ENCODE measurements around the gene UBAP2. TPM values are rescaled to one million over a fixed set of nuclear protein-coding genes. Genes with fewer than 3 reads are reported as not detected.

UBAP2 gene
- total and polyA plus RNA-seq, 2 donors (not counting 1 experiment from before 2014, with no cell fraction given), result 15.5 to 26.2 TPM

- no peak overlapping the region for H3K9ac ChIP-seq (ENCODE audit: low read length)
- Mint-ChIP-seq H3K27me3 (no peaks in the 10 kb centered on the region), H3K4me1 (peaks cover 3% of the 10 kb centered on the region), H3K9me3 (ENCODE audit: insufficient read depth) (no peaks in the 10 kb centered on the region), H3K27ac (no peak overlapping the region), H3K4me3 (no peak overlapping the region)
- no peak overlapping the region for H3K4me3 ChIP-seq (ENCODE audit: control extremely low read depth in 1 of 5, extremely low read depth in 1 of 5, insufficient read depth in 1 of 5, low read depth in 2 of 5, low read length in 4 of 5)
- WGBS (ENCODE audit: insufficient coverage), result no CpG with 5 or more reads among the region's 4 CpGs
- H3K4me1 ChIP-seq (ENCODE audit: control insufficient read depth in 2 of 2, insufficient read depth in 2 of 2, low read length in 2 of 2), result no peaks in the 10 kb centered on the region
- ChIA-PET CTCF (no interaction called here), POLR2A (no interaction called here)
- DNase-seq, result no peak
- H4K20me1 ChIP-seq (ENCODE audit: control insufficient read depth, insufficient read depth, low read length, poor library complexity, severe bottlenecking), result peaks cover 48% of the 10 kb centered on the region
- H3K9me3 ChIP-seq (ENCODE audit: control extremely low read depth in 1 of 3, control insufficient read depth in 2 of 3, insufficient read depth in 1 of 3, low read length in 2 of 3), result no peaks in the 10 kb centered on the region
- intact Hi-C loops (cut with micrococcal nuclease), result no loop called here
- no peak overlapping the region for H2AFZ ChIP-seq (ENCODE audit: insufficient read depth, low read depth, low read length, poor library complexity, severe bottlenecking)
- H3K27me3 ChIP-seq (replicated peaks in 1 of 4; ENCODE audit: control extremely low read depth in 1 of 4, control insufficient read depth in 3 of 4, insufficient read depth in 4 of 4, low read length in 3 of 4), result no peaks in the 10 kb centered on the region
- TF ChIP-seq, protein P1, sequence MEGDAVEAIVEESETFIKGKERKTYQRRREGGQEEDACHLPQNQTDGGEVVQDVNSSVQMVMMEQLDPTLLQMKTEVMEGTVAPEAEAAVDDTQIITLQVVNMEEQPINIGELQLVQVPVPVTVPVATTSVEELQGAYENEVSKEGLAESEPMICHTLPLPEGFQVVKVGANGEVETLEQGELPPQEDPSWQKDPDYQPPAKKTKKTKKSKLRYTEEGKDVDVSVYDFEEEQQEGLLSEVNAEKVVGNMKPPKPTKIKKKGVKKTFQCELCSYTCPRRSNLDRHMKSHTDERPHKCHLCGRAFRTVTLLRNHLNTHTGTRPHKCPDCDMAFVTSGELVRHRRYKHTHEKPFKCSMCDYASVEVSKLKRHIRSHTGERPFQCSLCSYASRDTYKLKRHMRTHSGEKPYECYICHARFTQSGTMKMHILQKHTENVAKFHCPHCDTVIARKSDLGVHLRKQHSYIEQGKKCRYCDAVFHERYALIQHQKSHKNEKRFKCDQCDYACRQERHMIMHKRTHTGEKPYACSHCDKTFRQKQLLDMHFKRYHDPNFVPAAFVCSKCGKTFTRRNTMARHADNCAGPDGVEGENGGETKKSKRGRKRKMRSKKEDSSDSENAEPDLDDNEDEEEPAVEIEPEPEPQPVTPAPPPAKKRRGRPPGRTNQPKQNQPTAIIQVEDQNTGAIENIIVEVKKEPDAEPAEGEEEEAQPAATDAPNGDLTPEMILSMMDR (IDR thresholded peaks at IDR 0.05), result no peak
- TF ChIP-seq EZH2 (IDR thresholded peaks at IDR 0.05; ENCODE audit: borderline replicate concordance, insufficient read depth, low read depth, low read length, poor library complexity, severe bottlenecking), result no peak
- H3K36me3 ChIP-seq (replicated peaks in 1 of 2; ENCODE audit: control extremely low read depth in 1 of 2, control insufficient read depth in 1 of 2, extremely low read depth in 1 of 2, insufficient read depth in 2 of 2, low read length in 1 of 2), result peaks cover 7 to 33% of the 10 kb centered on the region in 2 experiments
- no peak overlapping the region for H3K4me2 ChIP-seq (replicated peaks; ENCODE audit: low read depth, low read length, poor library complexity, severe bottlenecking)
- H3K27ac ChIP-seq (ENCODE audit: low read length in 2 of 2), result no peak overlapping the region
- H3K79me2 ChIP-seq (ENCODE audit: control insufficient read depth, insufficient read depth, low read length), result peaks cover 49% of the 10 kb centered on the region
- ATAC-seq (ENCODE audit: low read depth), result no peak
Observed at GRCh38 chr9:33908749-33909148, 139.9 kb downstream of the UBAP2 start.

DNA sequence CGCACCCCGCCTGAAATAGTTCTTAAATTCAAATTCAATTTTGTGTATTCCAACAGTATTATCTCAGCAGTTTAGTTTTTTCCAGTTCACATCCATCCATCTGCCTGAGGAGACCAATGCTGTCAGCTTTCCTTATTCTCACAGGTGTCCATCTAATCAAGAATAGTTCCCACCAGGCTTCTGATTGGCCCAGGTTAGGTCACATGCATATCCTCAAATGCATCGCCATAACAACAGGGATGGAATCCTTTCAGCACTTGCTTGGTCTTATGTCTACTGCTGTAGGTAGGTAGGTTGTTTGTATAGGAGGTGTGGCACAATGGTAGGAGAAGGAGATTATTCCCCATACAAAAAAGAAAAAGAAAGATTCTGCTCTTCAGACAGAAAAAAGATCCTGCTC lies 140.6 kb downstream of the UBAP2 start:
- Mint-ChIP-seq H3K27ac (no peak overlapping the region), H3K9me3 (ENCODE audit: insufficient read depth) (no peaks in the 10 kb centered on the region), H3K4me3 (no peak overlapping the region), H3K27me3 (no peaks in the 10 kb centered on the region), H3K4me1 (peaks cover 9% of the 10 kb centered on the region)
- Histone ChIP-seq H3K9me3 (ENCODE audit: control extremely low read depth in 1 of 3, control insufficient read depth in 2 of 3, insufficient read depth in 1 of 3, low read length in 2 of 3) (no peaks in the 10 kb centered on the region), H3K27ac (ENCODE audit: low read length in 2 of 2) (no peak overlapping the region), H3K4me2 (replicated peaks; ENCODE audit: low read depth, low read length, poor library complexity, severe bottlenecking) (no peak overlapping the region), H3K4me1 (ENCODE audit: control insufficient read depth in 2 of 2, insufficient read depth in 2 of 2, low read length in 2 of 2) (no peaks in the 10 kb centered on the region), H3K27me3 (replicated peaks in 1 of 4; ENCODE audit: control extremely low read depth in 1 of 4, control insufficient read depth in 3 of 4, insufficient read depth in 4 of 4, low read length in 3 of 4) (no peaks in the 10 kb centered on the region), H3K9ac (ENCODE audit: low read length) (no peak overlapping the region), H2AFZ (ENCODE audit: insufficient read depth, low read depth, low read length, poor library complexity, severe bottlenecking) (no peak overlapping the region), H3K4me3 (ENCODE audit: control extremely low read depth in 1 of 5, extremely low read depth in 1 of 5, insufficient read depth in 1 of 5, low read depth in 2 of 5, low read length in 4 of 5) (no peak overlapping the region), H4K20me1 (ENCODE audit: control insufficient read depth, insufficient read depth, low read length, poor library complexity, severe bottlenecking) (peaks cover 53% of the 10 kb centered on the region), H3K79me2 (ENCODE audit: control insufficient read depth, insufficient read depth, low read length) (peaks cover 56% of the 10 kb centered on the region), H3K36me3 (replicated peaks in 1 of 2; ENCODE audit: control extremely low read depth in 1 of 2, control insufficient read depth in 1 of 2, extremely low read depth in 1 of 2, insufficient read depth in 2 of 2, low read length in 1 of 2) (peaks cover 7 to 29% of the 10 kb centered on the region in 2 experiments)
- no peak for TF ChIP-seq EZH2 (IDR thresholded peaks at IDR 0.05; ENCODE audit: borderline replicate concordance, insufficient read depth, low read depth, low read length, poor library complexity, severe bottlenecking)
- TF ChIP-seq, protein P1 (IDR thresholded peaks at IDR 0.05), result no peak
- POLR2A ChIA-PET, result no interaction called here
- DNase-seq, result no peak
- no peak for ATAC-seq (ENCODE audit: low read depth)
- intact Hi-C loops (cut with micrococcal nuclease), result no loop called here
- no CpG with 5 or more reads among the region's 3 CpGs for WGBS (ENCODE audit: insufficient coverage)
- CTCF ChIA-PET, result interaction anchor here (1.7 kb wide), 1 partner anchor 17 kb away, joined by 6 read pairs; no protein-coding TSS in a partner anchor
